CD4-positive, alpha-beta T cell (primary cell): ENCODE data around the gene TEKT3. TPM values are rescaled to one million over a fixed set of nuclear protein-coding genes. Genes with fewer than 3 reads are reported as not detected.

Experiments used
- ATAC-seq: fragments of 200-7000 bp; cut with Tn5 transposase; one replicate; pipeline ENCODE4 v1.10.0; 2022; ENCODE audit warnings: mild to moderate bottlenecking; ENCODE audit not compliant: poor library complexity
- CTCF ChIA-PET: fragments of 350-600 bp; sonication (Branson Sonifier 250); formaldehyde crosslinking; loops from one replicate; lab custom pipeline; 2021; ENCODE audit warnings: antibody characterized with exemption, inconsistent platforms; lab: Charles Lee
- POLR2A ChIA-PET: fragments of 350-600 bp; sonication (Branson Sonifier 250); formaldehyde crosslinking; loops from one replicate; lab custom pipeline; 2021; ENCODE audit warnings: antibody characterized with exemption, inconsistent platforms; lab: Charles Lee
- DNase-seq, 14 experiments: peaks; one replicate each; pipeline ENCODE4 v3.0.0-alpha.2; 2013 to 2020; ENCODE audit warnings: mixed read lengths in 2 of 14
- H3K27ac ChIP-seq, 2 donors: one replicate each; pipeline versions ENCODE4 v1.5.1 to v1.7.0; 2013; ENCODE audit warnings: low read length in 2 of 2, low read depth in 1 of 2, mild to moderate bottlenecking in 1 of 2
- H3K27me3 ChIP-seq, 2 experiments: 1 replicate in 1 of 2; 2 replicates in 1 of 2; pipeline versions ENCODE4 v1.6.1 to v1.7.0; 2013; ENCODE audit warnings: low read length in 2 of 2, control low read depth in 1 of 2, mild to moderate bottlenecking in 1 of 2, moderate library complexity in 1 of 2; ENCODE audit not compliant: insufficient read depth in 2 of 2, control insufficient read depth in 1 of 2
- H3K36me3 ChIP-seq: one replicate; pipeline ENCODE4 v1.6.1; 2013; ENCODE audit warnings: low read length, control low read depth; ENCODE audit not compliant: insufficient read depth
- H3K4me1 ChIP-seq: one replicate; pipeline ENCODE4 v1.6.1; 2013; ENCODE audit warnings: low read length, control low read depth; ENCODE audit not compliant: insufficient read depth
- H3K4me3 ChIP-seq: one replicate; pipeline ENCODE4 v1.5.1; 2013; ENCODE audit warnings: mild to moderate bottlenecking, low read length, moderate library complexity
- H3K9me3 ChIP-seq, 2 experiments: 1 replicate in 1 of 2; 2 replicates in 1 of 2; pipeline versions ENCODE4 v1.6.1 to v1.7.0; 2013; ENCODE audit warnings: low read length in 2 of 2, mild to moderate bottlenecking in 2 of 2, control low read depth in 1 of 2, moderate library complexity in 1 of 2; ENCODE audit not compliant: control insufficient read depth in 1 of 2, insufficient read depth in 1 of 2
- H3K27ac Mint-ChIP-seq: one replicate; pipeline ENCODE4 v1.8.0; 2020; ENCODE audit warnings: mixed read lengths
- H3K27me3 Mint-ChIP-seq: one replicate; pipeline ENCODE4 v1.8.0; 2021; ENCODE audit warnings: mixed read lengths
- H3K36me3 Mint-ChIP-seq: one replicate; pipeline ENCODE4 v1.8.0; 2021; ENCODE audit warnings: low read depth, mixed read lengths
- H3K4me1 Mint-ChIP-seq: one replicate; pipeline ENCODE4 v1.8.0; 2021; ENCODE audit warnings: low read depth, mixed read lengths
- H3K4me3 Mint-ChIP-seq: one replicate; pipeline ENCODE4 v1.8.0; 2020; ENCODE audit warnings: mild to moderate bottlenecking, mixed read lengths
- H3K9me3 Mint-ChIP-seq: one replicate; pipeline ENCODE4 v1.8.0; 2020; ENCODE audit warnings: mixed read lengths
- CTCF ChIP-seq: fragments of 200-600 bp; IDR thresholded peaks from one replicate; pipeline ENCODE4 v1.8.0; 2022; ENCODE audit warnings: antibody characterized with exemption, mild to moderate bottlenecking
- intact Hi-C, 2 experiments: fragments of 100-400 bp; cut with DNase I in 1 of 2; cut with micrococcal nuclease in 1 of 2; formaldehyde crosslinking; loops; one replicate each; pipeline versions ENCODE4 v1.15.1 to v1.9.0; 2023 to 2025; cut with DNase I, micrococcal nuclease
- total RNA-seq, 174 experiments: library from RNA in 2 of 174; stranded (reverse) in 2 of 174; gene quantifications; one replicate each; pipeline ENCODE4 v1.2.3 and lab custom pipeline; 2021 to 2026

The TEKT3 gene
- total RNA-seq, 2 experiments from 2014 or later: not detected

GRCh38 chr17:15285466-15285865, 55.9 kb downstream of the TEKT3 start:
- H3K4me3 ChIP-seq: no peak overlapping the region
- no peaks in the 10 kb centered on the region for H3K4me1 Mint-ChIP-seq
- peaks cover 11% of the 10 kb centered on the region for H3K9me3 Mint-ChIP-seq
- H3K27ac ChIP-seq: no peak overlapping the region
- DNase-seq (no peak), ATAC-seq (no peak)
- POLR2A ChIA-PET: no interaction called here
- H3K9me3 ChIP-seq: no peaks in the 10 kb centered on the region
- H3K27me3 Mint-ChIP-seq: peaks cover 63% of the 10 kb centered on the region
- H3K36me3 ChIP-seq: no peaks in the 10 kb centered on the region
- TF ChIP-seq CTCF: no peak
- no peaks in the 10 kb centered on the region for H3K36me3 Mint-ChIP-seq
- intact Hi-C loops: no loop called here
- H3K4me3 Mint-ChIP-seq: no peak overlapping the region
- H3K27me3 ChIP-seq: peaks cover 0 to 14% of the 10 kb centered on the region in 2 experiments
- H3K27ac Mint-ChIP-seq: no peak overlapping the region
- no peaks in the 10 kb centered on the region for H3K4me1 ChIP-seq
- CTCF ChIA-PET: no interaction called here

- Mint-ChIP-seq H3K4me1 (no peaks in the 10 kb centered on the region), H3K9me3 (peaks cover 11% of the 10 kb centered on the region), H3K27ac (no peak overlapping the region), H3K4me3 (no peak overlapping the region), H3K36me3 (no peaks in the 10 kb centered on the region), H3K27me3 (peaks cover 59% of the 10 kb centered on the region)
- Histone ChIP-seq H3K4me1 (no peaks in the 10 kb centered on the region), H3K27me3 (peaks cover 0 to 14% of the 10 kb centered on the region in 2 experiments), H3K4me3 (no peak overlapping the region), H3K27ac (no peak overlapping the region), H3K9me3 (no peaks in the 10 kb centered on the region), H3K36me3 (no peaks in the 10 kb centered on the region)
- POLR2A ChIA-PET: no interaction called here
- CTCF ChIA-PET: no interaction called here
- ATAC-seq (no peak), DNase-seq (no peak)
- intact Hi-C loops: no loop called here
- no peak for TF ChIP-seq CTCF
Observed at GRCh38 chr17:15284537-15284936, 56.9 kb downstream of the TEKT3 start.

GRCh38 chr17:15284107-15284506, 57.3 kb downstream of the TEKT3 start:
- Histone ChIP-seq H3K36me3 (no peaks in the 10 kb centered on the region), H3K4me1 (no peaks in the 10 kb centered on the region), H3K4me3 (no peak overlapping the region), H3K9me3 (no peaks in the 10 kb centered on the region), H3K27me3 (peaks cover 1 to 14% of the 10 kb centered on the region in 2 experiments), H3K27ac (no peak overlapping the region)
- no peak for DNase-seq
- no peak for ATAC-seq
- H3K27me3 Mint-ChIP-seq: peaks cover 59% of the 10 kb centered on the region
- ChIA-PET CTCF (no interaction called here), POLR2A (no interaction called here)
- H3K36me3 Mint-ChIP-seq: no peaks in the 10 kb centered on the region
- no peak overlapping the region for H3K27ac Mint-ChIP-seq
- TF ChIP-seq CTCF: no peak
- H3K9me3 Mint-ChIP-seq: peaks cover 11% of the 10 kb centered on the region
- intact Hi-C loops: no loop called here
- no peaks in the 10 kb centered on the region for H3K4me1 Mint-ChIP-seq
- no peak overlapping the region for H3K4me3 Mint-ChIP-seq
